SK-N-SH treated with all-trans-retinoic acid at 6 μM for 48 hours (cell line): ENCODE results near the gene LFNG.

Source experiments
- ATAC-seq: fragments of 200-7000 bp; cut with Tn5 transposase; 3 replicates; pipeline ENCODE4 v1.9.1; 2020; ENCODE audit warnings: mild to moderate bottlenecking, moderate library complexity
- ARNTL ChIP-seq: fragments of 450-650 bp; formaldehyde crosslinking; IDR thresholded peaks from 2 replicates; pipeline ENCODE4 v1.5.0; 2020; ENCODE audit warnings: low read depth, mild to moderate bottlenecking, moderate library complexity, borderline replicate concordance
- BACH2 ChIP-seq: fragments of 250-450 bp; sonication (Bioruptor Pico); IDR thresholded peaks from 2 replicates; pipeline ENCODE4 v1.9.0; 2021; ENCODE audit warnings: mild to moderate bottlenecking, borderline replicate concordance
- CREB5 ChIP-seq: fragments of 250-450 bp; sonication (Bioruptor Pico); IDR thresholded peaks from 2 replicates; pipeline ENCODE4 v1.5.1; 2020; ENCODE audit warnings: low read depth, mild to moderate bottlenecking, moderate library complexity
- CSDC2 ChIP-seq: fragments of 250-450 bp; sonication (Bioruptor Pico); IDR thresholded peaks from 2 replicates; pipeline ENCODE4 v1.5.0; 2020; ENCODE audit warnings: mild to moderate bottlenecking, moderate library complexity
- ESRRG ChIP-seq: fragments of 250-450 bp; sonication (Bioruptor Pico); IDR thresholded peaks from 2 replicates; pipeline ENCODE4 v1.6.1; 2021; ENCODE audit warnings: mild to moderate bottlenecking
- GLIS3 ChIP-seq: fragments of 250-450 bp; sonication (Bioruptor Pico); IDR thresholded peaks from 2 replicates; pipeline ENCODE4 v1.5.0; 2020; ENCODE audit warnings: mild to moderate bottlenecking, moderate library complexity
- ISL1 ChIP-seq: fragments of 250-450 bp; sonication (Bioruptor Pico); IDR thresholded peaks from 2 replicates; pipeline ENCODE4 v2.1.2; 2022; ENCODE audit warnings: mild to moderate bottlenecking, moderate library complexity
- OSR1 ChIP-seq: fragments of 250-450 bp; sonication (Bioruptor Pico); IDR thresholded peaks from 2 replicates; pipeline ENCODE4 v1.8.0; 2022; ENCODE audit warnings: moderate library complexity, mild to moderate bottlenecking, inconsistent platforms
- PPARA ChIP-seq: fragments of 250-450 bp; sonication (Bioruptor Pico); IDR thresholded peaks from 2 replicates; pipeline ENCODE4 v1.5.0; 2020; ENCODE audit warnings: mild to moderate bottlenecking, borderline replicate concordance
- TCF4 ChIP-seq: fragments of 250-450 bp; sonication (Bioruptor Pico); IDR thresholded peaks from 2 replicates; pipeline ENCODE4 v1.8.0; 2021; ENCODE audit warnings: mild to moderate bottlenecking, moderate library complexity, borderline replicate concordance
- TSHZ2 ChIP-seq: fragments of 250-450 bp; sonication (Bioruptor Pico); IDR thresholded peaks from 2 replicates; pipeline ENCODE4 v1.5.0; 2020; ENCODE audit warnings: mild to moderate bottlenecking, moderate library complexity
- ZC3H10 ChIP-seq: fragments of 250-450 bp; sonication (Bioruptor Pico); IDR thresholded peaks from 2 replicates; pipeline ENCODE4 v1.5.1; 2021; ENCODE audit warnings: mild to moderate bottlenecking, moderate library complexity
- ZFP3 ChIP-seq: fragments of 250-450 bp; sonication (Bioruptor Pico); IDR thresholded peaks from 2 replicates; pipeline ENCODE4 v1.5.0; 2020; ENCODE audit warnings: mild to moderate bottlenecking, moderate library complexity
- ZFP30 ChIP-seq: fragments of 450-650 bp; formaldehyde crosslinking; IDR thresholded peaks from 2 replicates; pipeline ENCODE4 v1.5.0; 2022; ENCODE audit warnings: mild to moderate bottlenecking, moderate library complexity
- ZNF565 ChIP-seq: fragments of 450-650 bp; formaldehyde crosslinking; conservative IDR thresholded peaks from 2 replicates; pipeline ENCODE4 v1.5.0; 2020; ENCODE audit warnings: low read depth, mild to moderate bottlenecking, moderate library complexity
- ZNF70 ChIP-seq: fragments of 450-650 bp; formaldehyde crosslinking; IDR thresholded peaks from 2 replicates; pipeline ENCODE4 v1.5.0; 2020; ENCODE audit warnings: mild to moderate bottlenecking, moderate library complexity
- ZNF8 ChIP-seq: fragments of 450-650 bp; formaldehyde crosslinking; IDR thresholded peaks from 2 replicates; pipeline ENCODE4 v1.5.0; 2020; ENCODE audit warnings: mild to moderate bottlenecking, moderate library complexity
- TF ChIP-seq, protein P1 (sequence below): fragments of 250-450 bp; sonication (Bioruptor Pico); IDR thresholded peaks from 2 replicates; pipeline ENCODE4 v1.8.0; 2021; ENCODE audit warnings: low read depth, mild to moderate bottlenecking, moderate library complexity, borderline replicate concordance
- TF ChIP-seq, protein P2 (sequence below): fragments of 250-450 bp; sonication (Bioruptor Pico); IDR thresholded peaks from 2 replicates; pipeline ENCODE4 v1.8.0; 2020; ENCODE audit warnings: mild to moderate bottlenecking, moderate library complexity, borderline replicate concordance

Gene LFNG

GRCh38 chr7:2476776-2477446 is 42.7 kb upstream of the LFNG start:
- ATAC-seq, result peak; percentile 2; the same call in 2 of the 3 replicates
- TF ChIP-seq CSDC2, result no peak
- no peak for TF ChIP-seq ZC3H10 (CRISPR knock-in tag)
- TF ChIP-seq ZFP30 (CRISPR knock-in tag), result no peak
- TF ChIP-seq ISL1, result no peak
- TF ChIP-seq ZNF8 (CRISPR knock-in tag), result no peak
- TF ChIP-seq, protein P1, sequence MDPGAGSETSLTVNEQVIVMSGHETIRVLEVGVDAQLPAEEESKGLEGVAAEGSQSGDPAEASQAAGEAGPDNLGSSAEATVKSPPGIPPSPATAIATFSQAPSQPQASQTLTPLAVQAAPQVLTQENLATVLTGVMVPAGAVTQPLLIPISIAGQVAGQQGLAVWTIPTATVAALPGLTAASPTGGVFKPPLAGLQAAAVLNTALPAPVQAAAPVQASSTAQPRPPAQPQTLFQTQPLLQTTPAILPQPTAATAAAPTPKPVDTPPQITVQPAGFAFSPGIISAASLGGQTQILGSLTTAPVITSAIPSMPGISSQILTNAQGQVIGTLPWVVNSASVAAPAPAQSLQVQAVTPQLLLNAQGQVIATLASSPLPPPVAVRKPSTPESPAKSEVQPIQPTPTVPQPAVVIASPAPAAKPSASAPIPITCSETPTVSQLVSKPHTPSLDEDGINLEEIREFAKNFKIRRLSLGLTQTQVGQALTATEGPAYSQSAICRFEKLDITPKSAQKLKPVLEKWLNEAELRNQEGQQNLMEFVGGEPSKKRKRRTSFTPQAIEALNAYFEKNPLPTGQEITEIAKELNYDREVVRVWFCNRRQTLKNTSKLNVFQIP (CRISPR knock-in tag), result no peak
- TF ChIP-seq ZNF70 (CRISPR knock-in tag), result no peak
- TF ChIP-seq CREB5, result no peak
- no peak for TF ChIP-seq ZFP3
- TF ChIP-seq OSR1 (CRISPR knock-in tag), result no peak
- TF ChIP-seq ARNTL (CRISPR knock-in tag), result no peak
- no peak for TF ChIP-seq PPARA (CRISPR knock-in tag)
- no peak for TF ChIP-seq GLIS3

DNA sequence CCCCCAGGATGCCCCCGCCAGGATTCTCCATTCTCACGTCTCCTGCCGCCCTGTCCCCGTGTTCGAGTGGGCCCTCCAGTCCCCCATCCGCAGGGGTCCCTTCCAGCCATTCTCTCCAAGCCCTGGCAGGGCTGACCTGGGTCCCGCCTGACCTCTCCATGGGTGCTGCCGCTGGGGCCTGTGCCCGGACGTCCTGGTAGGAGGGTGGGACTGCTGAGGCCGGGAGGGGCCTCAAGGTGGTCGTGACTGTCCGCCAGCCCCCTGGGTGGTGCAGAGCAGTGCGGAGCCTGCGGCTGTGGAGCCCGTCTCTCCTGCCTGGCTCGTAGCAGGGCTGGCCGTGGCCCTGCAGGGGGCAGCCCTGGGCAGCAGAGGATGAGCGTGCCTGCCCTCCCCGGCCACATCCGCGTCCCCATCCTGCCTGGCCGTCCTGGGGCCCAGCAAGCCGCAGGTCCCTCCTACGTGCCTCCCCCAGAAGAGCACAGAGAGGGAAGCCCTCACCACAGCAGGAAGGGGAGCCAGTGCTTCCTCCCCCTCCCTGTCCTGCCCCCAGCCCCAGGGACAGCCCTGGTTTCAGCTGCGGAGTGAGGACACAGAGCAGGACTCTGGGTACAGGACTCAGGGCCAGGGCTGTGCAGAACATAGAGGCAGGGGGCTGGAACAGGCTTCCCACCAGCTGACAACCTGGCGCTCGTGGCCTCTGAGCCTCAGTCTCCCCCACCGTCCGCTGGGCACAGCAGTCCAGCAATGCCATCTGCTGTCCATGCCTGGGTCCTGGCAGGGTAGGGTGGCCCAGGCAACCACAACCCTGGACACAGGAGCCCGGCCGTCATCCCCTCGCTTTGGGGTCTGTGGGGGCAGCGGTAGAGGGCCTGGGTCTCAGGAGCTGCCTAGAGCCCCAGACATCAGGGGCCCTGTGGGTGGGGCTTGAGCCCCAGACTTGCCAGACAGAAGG is 41.9 kb upstream of the LFNG start:
- TF ChIP-seq, protein P1 (CRISPR knock-in tag), result no peak
- peak; percentile 99 for ATAC-seq

DNA sequence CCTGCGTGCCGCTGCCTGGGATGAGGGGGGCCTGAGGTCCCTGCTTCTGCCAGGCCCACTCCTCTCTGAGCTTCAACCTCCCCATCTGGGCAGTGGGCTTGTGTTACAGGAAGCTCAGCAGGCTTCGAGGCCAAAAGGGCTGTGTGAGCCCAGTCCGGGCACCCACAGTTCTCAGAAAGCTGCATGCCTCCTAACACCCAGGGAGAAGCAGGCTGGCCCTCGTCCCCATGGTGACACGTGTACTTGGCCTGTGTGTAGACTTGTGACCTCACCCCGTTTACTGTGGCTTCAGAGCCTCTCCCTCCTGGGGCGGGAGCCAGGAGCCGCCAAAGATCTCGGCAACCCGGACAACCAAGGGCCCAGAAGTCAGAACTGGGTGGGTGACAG is 41.2 kb upstream of the LFNG start:
- TF ChIP-seq BACH2 (CRISPR knock-in tag), result no peak
- no peak for TF ChIP-seq ZNF565 (CRISPR knock-in tag)
- TF ChIP-seq ESRRG (CRISPR knock-in tag), result no peak
- TF ChIP-seq GLIS3, result no peak
- TF ChIP-seq ZNF70 (CRISPR knock-in tag), result no peak
- TF ChIP-seq, protein P2, sequence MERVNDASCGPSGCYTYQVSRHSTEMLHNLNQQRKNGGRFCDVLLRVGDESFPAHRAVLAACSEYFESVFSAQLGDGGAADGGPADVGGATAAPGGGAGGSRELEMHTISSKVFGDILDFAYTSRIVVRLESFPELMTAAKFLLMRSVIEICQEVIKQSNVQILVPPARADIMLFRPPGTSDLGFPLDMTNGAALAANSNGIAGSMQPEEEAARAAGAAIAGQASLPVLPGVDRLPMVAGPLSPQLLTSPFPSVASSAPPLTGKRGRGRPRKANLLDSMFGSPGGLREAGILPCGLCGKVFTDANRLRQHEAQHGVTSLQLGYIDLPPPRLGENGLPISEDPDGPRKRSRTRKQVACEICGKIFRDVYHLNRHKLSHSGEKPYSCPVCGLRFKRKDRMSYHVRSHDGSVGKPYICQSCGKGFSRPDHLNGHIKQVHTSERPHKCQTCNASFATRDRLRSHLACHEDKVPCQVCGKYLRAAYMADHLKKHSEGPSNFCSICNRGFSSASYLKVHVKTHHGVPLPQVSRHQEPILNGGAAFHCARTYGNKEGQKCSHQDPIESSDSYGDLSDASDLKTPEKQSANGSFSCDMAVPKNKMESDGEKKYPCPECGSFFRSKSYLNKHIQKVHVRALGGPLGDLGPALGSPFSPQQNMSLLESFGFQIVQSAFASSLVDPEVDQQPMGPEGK, result no peak
- peak; percentile 1; the same call in 1 of the 3 replicates for ATAC-seq

GRCh38 chr7:2478800-2479199 is 40.8 kb upstream of the LFNG start:
- TF ChIP-seq ZNF565 (CRISPR knock-in tag) (no peak), ESRRG (CRISPR knock-in tag) (no peak), CSDC2 (no peak), TCF4 (CRISPR knock-in tag) (no peak), ZNF70 (CRISPR knock-in tag) (no peak), TSHZ2 (no peak)
- no peak for ATAC-seq
